Measurements from ENCODE around the gene SMAD4.

SMAD4 gene

GRCh38 chr18:51078026-51078425 is 48.0 kb downstream of the SMAD4 start:
- no peak for TF ChIP-seq CTCF (IDR thresholded peaks at IDR 0.05; ENCODE audit: insufficient read depth, low read depth, low read length, missing control alignments)
- H3K4me3 ChIP-seq (ENCODE audit: low read depth, low read length): no peak overlapping the region
- DNase-seq (ENCODE audit: low read depth): no peak

GRCh38 chr18:51082571-51083267 is 52.7 kb downstream of the SMAD4 start:
- no peak for TF ChIP-seq CTCF (IDR thresholded peaks at IDR 0.05; ENCODE audit: insufficient read depth, low read depth, low read length, missing control alignments)
- H3K4me3 ChIP-seq (ENCODE audit: low read depth, low read length): no peak overlapping the region
- peak; percentile 15 for DNase-seq (ENCODE audit: low read depth)

- H3K4me3 ChIP-seq (ENCODE audit: low read depth, low read length): no peak overlapping the region
- TF ChIP-seq CTCF (IDR thresholded peaks at IDR 0.05; ENCODE audit: insufficient read depth, low read depth, low read length, missing control alignments): no peak
- DNase-seq (ENCODE audit: low read depth): no peak
Measured at GRCh38 chr18:51083398-51083797, 53.4 kb downstream of the SMAD4 start.

- no peak overlapping the region for H3K4me3 ChIP-seq (ENCODE audit: low read depth, low read length)
- DNase-seq (ENCODE audit: low read depth): no peak
- TF ChIP-seq CTCF (IDR thresholded peaks at IDR 0.05; ENCODE audit: insufficient read depth, low read depth, low read length, missing control alignments): no peak
Measured at GRCh38 chr18:51088410-51088809, 58.4 kb downstream of the SMAD4 start.

GRCh38 chr18:51089691-51090090 is 59.7 kb downstream of the SMAD4 start:
- no peak for DNase-seq (ENCODE audit: low read depth)
- TF ChIP-seq CTCF (IDR thresholded peaks at IDR 0.05; ENCODE audit: insufficient read depth, low read depth, low read length, missing control alignments): no peak
- no peak overlapping the region for H3K4me3 ChIP-seq (ENCODE audit: low read depth, low read length)

- no peak overlapping the region for H3K4me3 ChIP-seq (ENCODE audit: low read depth, low read length)
- no peak for DNase-seq (ENCODE audit: low read depth)
Measured at GRCh38 chr18:51091270-51091669, 61.3 kb downstream of the SMAD4 start.

More at GRCh38 chr18:51091270-51091669, 61.3 kb downstream of the SMAD4 start:
- no peak for TF ChIP-seq CTCF (IDR thresholded peaks at IDR 0.05; ENCODE audit: insufficient read depth, low read depth, low read length, missing control alignments)

All from GM12865 (cell line).